CD4-positive, alpha-beta T cell treated with Interleukin-4 for 1 hour (primary cell): ENCODE measurements around the gene ASPDH.
"Not testable (repeated sequence)": the region's sequence is repeated elsewhere in the genome, so short reads cannot be mapped to it uniquely, and the experiment has no call there.

Experiments
- DNase-seq, 2 donors: peaks; one replicate each; pipeline ENCODE4 v3.0.0-alpha.2; 2020 to 2022

The ASPDH gene

GRCh38 chr19:50547385-50548190, 33.9 kb upstream of the ASPDH start:
- no peak for DNase-seq

DNA sequence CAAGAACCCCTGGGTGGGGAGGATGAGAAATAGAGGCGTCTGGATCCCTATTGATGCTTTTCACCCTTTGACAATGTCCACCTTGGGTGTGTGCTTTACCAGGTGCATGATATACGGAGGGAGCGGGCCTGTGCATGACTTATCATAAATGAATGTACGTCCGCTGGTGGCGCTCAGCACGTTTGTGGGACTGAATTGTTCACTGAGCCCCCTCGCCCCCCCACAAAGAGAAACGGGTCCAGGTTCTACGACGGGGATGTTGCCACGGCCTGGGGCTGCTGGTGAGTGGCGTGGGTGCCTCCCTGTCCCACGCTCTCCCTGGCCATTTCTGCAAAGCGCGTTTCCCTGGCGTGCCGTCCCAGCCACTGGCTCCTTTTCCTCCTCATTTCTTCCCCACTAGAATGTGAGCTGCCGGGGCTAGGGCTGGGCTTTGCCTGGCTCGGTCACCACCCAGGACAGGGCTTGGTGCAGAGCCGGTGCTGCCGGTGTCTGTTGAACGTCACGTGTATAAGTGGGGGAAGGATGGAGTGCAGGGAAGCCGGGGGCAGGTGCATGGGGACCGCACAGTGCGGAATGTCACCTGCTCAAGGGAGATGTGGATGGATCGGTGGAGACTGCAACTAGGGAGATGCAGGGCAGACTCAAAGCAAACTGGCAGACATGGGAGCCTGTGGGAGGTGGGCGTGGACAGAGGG, 33.0 kb upstream of the ASPDH start:
- no peak for DNase-seq

GRCh38 chr19:50542943-50543342, 29.2 kb upstream of the ASPDH start:
- DNase-seq = no peak

DNA sequence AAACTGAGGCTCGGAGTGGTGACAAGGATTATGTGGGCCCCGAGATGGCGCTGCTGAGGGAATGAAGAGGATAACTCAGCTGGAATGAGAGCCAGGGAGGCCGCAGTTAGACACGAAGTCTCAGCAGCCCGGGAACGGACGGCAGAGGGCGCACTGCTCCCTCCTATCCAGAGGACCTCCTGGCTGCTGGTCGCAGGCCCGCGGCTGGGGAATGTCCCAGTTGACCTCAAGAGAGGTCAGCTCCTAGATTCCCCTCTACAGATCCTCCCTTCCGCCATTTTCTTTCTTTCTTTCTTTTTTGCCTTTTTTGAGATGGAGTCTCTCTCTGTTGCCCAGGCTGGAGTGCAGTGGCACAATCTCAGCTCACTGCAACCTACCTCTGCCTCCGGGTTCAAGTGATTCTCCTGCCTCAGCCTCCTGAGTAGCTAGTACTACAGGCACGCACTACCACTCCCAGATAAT, 24.1 kb upstream of the ASPDH start:
- peak; percentile 47 to 51 for DNase-seq

- no peak for DNase-seq
These were observed 23.6 kb upstream of the ASPDH start for GRCh38 chr19:50537306-50537685.

DNA sequence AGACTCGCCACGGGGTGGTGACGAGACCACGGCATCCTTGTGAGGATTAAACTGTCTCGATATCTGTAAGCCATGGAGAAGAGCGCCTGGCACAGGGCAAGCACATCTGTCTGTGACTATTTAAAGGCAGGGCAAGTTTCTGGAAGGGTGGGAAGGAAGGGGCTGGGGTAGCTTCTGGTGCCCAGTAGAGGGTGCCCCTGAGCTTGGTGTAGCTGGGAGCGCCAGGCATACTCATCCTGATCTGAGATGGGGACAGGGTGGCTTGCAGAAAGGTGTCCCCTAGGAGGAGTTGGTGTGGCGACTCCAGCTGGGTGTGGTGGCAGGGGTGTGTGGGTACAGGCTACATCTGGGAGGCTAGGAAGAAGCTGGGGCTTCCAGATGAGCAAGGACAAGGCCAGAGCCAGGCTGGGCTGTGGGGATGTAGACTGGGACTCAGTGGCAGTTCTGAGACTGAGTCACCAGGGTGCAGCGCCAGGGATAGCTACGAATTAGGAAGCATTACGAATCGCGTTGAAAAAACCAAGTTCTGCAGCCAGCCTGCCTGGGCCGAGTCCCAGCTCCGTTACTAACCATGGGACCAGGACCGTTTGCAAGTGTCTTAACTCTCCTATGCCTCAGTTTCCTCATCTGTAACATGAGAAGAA, 23.1 kb upstream of the ASPDH start:
- no peak for DNase-seq

DNA sequence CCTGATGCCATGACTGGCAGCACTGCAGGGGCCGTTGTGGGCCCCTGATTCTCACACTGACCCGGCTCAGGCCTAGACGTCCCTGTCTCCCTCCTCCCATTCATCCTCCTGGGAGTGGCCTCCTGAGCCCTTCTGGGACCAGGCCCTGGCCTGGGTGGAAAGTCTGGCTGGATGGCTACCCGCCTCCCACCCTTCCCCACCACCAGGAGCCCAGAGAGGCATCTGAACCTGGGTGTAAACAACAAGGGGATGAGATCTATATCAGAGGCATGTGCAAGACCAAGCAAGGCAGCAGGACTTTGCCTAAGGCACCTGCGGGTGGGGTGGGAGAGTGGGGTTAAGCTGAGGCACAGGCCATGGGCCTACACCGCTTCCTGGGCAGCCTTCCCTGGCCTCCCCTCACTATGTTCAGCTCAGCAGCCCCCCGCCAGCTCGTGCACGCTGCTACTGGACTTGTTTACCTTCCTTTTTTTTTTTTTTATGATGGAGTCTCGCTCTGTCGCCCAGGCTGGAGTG, 22.0 kb upstream of the ASPDH start:
- no peak for DNase-seq

DNA sequence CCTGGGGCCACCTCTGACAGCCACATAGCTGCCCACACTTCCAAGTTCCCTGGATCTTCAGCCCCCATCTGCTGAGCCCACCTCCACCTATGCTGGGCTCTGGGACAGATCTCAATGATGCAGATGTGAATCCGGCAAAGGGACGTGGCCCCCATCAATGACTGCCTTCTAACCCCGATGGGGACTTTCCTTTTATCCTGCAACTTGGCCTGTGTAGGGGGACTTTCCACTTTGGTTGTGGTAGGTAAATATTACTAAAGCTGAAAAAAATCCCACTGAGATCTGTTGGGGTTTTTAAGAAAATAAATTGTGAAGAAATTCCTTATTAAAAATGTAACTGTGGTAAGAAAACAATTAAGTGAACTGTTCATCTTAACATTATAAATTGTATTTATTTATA, 20.8 kb upstream of the ASPDH start:
- no peak for DNase-seq

- no peak for DNase-seq
These were observed 19.2 kb upstream of the ASPDH start for GRCh38 chr19:50532952-50533351.

DNA sequence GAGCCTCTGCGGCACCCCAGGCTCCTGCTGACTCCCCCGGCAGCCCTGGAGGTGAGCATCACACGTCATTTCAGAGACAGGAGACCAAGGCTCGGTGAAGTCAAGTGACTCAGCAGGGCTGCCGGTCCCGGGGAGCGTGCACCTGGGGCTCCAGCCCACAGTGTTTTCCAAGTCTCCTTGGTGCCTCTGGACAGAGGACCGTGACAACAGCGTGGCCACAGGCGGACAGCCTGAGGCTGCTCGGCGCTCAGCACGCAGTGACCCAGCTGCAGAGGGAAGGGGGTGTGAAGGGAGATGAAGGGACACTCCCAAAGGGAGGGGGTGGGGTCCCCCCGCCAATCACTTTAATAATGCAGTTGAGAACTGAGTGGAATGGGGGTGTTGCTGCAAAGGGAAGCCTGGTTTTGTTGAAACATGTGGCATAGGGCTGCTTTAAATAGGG, 17.5 kb upstream of the ASPDH start:
- no peak for DNase-seq

- DNase-seq = not testable (repeated sequence)
These were observed 14.3 kb upstream of the ASPDH start for GRCh38 chr19:50528052-50528451.

- DNase-seq = no peak
These were observed 9.2 kb upstream of the ASPDH start for GRCh38 chr19:50522881-50523280.

DNA sequence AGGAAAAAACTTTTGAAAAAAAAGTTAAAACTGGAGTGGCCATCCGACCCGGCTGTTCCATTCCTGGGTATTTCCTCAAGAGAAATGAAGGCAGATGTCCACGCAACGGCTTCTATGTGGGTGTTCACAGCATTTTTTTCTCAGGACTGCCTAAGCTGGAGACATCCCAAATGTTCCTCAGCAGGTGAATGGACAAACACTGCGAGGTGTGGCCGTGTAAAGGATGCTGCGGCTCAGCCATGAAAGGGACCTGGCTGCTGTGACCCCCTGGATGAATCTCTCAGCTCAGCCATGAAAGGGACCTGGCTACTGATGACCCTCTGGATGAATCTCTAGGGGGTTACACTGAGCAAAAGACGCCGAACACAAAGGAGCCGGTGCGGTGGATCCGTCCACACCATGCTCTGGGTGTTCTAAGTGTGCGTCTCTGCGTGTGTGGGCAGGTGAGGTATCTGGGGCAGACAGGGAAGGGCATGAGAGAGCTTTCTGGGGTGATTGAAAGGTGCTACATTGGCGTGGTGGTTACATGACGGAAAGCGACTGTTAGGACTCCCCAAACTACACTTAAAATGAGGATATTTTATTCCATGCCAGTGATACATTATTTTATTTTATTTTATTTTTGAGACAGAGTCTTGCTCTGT, 7.2 kb upstream of the ASPDH start:
- no peak for DNase-seq

GRCh38 chr19:50519006-50519575, 5.4 kb upstream of the ASPDH start:
- DNase-seq = no peak

- DNase-seq = no peak
These were observed 4.6 kb upstream of the ASPDH start for GRCh38 chr19:50518091-50519005.

DNA sequence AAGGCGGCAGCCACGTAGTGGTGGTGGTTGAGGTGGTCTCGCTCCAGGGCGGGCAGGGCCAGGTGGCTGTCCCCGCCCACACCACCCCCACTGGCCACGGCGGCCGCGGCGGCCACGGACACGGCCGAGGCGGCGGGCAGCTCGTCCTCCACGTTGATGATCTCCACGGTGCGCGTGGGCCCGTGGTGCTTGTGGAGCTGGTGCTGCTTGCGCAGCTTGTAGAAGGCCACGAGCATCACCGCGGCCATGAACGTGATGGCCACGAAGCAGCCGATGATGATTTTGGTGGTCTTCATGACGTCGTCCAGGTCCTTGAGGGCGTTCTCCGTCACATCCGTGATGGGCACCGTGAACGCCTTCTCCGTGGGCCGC, 4.0 kb upstream of the ASPDH start:
- DNase-seq = no peak

- no peak for DNase-seq
These were observed 3.4 kb upstream of the ASPDH start for GRCh38 chr19:50516964-50517703.

- no peak for DNase-seq
These were observed 2.7 kb upstream of the ASPDH start for GRCh38 chr19:50516456-50516855.

DNA sequence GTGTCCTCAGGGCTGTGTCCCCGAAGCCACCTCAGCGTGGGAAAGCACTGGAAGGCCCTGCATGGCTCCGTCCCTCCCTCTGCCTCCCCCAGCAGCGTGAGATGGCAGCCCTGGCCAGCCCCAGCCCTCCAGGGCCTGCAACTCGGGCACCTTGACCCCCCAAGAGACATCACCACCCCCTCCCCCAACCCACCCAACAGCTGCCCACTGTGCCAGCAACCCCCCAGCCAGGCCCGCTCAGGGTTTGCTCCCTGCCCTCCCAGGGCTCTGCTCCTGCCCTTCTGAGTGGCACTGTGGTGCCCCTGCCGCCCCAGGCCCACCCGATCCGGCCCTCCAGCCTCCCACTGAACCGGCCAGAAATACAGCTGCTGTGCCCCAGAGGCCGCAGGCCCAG, 1.5 kb upstream of the ASPDH start:
- no peak for DNase-seq

GRCh38 chr19:50514346-50515167, 844 bp upstream of the ASPDH start:
- DNase-seq = no peak
